Coronary artery (tissue), 2 donors: ENCODE results near the gene SASH3.

ENCODE experiments used
- DNase-seq: peaks from one replicate; pipeline ENCODE4 v3.0.0-alpha.2; 2017; ENCODE audit warnings: low spot score
- H3K27ac ChIP-seq, 2 donors: fragments of 200-600 bp; sonication (generic); one replicate each; pipeline ENCODE4 v1.5.1; 2016 to 2019
- H3K4me3 ChIP-seq: fragments of 200-600 bp; sonication (generic); 2 replicates; pipeline ENCODE4 v1.5.1; 2016; ENCODE audit warnings: mild to moderate bottlenecking, moderate library complexity
- CTCF ChIP-seq: fragments of 200-600 bp; sonication (generic); IDR thresholded peaks from one replicate; pipeline ENCODE4 v1.5.1; 2019; ENCODE audit warnings: antibody characterized with exemption

Gene SASH3

DNA sequence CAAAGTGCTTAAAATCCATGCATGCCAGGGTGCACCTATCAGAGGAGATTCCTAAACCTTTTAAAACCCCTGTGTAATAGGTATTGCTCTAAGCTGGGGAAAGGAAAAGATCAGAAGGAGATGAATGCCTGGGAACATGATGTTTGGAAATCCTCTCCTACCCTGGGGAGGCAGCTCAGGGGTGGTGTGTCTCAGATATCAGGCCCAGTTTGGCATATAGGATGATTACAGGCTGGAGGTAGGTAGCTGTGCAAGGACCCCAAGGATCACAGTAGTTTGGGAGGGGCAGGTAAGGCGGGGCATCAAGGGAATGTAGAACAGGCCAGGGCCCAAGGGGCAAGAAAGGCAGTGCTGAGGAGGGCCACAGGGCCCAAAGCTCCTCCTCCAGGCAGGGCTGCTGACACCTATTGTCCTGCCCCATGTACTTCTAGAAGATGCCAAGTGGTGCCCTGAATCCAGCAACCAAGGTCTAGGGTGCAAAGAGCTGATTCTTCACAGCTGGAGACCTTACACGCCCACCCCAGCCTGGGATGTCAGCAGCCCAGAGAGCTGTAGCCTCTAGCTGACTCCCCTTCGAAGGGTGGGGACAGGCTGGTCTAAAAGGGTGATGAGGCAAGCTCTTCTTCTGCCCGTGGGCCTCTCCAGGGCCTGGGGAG is 17.6 kb downstream of the SASH3 start:
- no peak for DNase-seq
- TF ChIP-seq CTCF = no peak
- Histone ChIP-seq H3K4me3 (no peak overlapping the region), H3K27ac (no peak overlapping the region)

DNA sequence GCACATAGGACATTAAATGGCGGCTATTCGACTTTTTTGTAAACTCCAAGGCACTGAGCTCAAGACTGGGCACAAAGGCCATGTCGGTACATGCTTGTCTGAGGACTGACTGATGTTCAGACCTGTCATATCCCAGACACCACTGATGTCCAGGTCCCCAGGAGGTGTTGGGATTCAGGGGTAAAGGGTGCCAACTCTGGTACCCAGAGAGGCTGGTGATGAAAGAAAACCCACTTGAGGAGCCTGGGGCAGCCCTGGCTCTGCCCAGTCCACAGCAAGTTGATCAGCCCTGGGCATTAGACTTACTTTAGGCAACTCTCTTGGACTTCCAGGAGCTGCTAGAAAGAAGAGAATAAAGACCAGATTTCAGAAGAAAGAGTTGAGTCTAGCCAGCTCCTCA is 18.7 kb downstream of the SASH3 start:
- Histone ChIP-seq H3K27ac (no peak overlapping the region), H3K4me3 (no peak overlapping the region)
- no peak for TF ChIP-seq CTCF
- no peak for DNase-seq

DNA sequence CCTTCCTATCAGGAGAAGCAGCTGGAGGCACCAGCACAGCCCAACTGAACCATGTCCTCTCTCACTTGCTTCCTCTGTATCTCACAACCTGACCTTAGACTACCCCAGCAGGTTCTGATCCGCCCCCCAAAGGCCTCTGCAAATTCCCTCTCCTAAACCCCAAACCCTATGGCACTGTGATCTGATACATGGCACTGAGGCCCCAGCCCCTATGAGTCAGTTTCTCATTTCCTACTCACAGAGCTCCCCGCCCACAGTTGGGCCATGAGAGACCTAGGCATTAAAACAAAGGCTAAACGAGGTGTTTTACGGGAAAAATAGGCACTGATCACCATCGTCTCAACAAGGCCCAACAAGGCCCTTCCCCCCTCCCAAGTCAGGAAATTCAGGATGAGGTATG is 19.1 kb downstream of the SASH3 start:
- DNase-seq = no peak
- Histone ChIP-seq H3K4me3 (no peak overlapping the region), H3K27ac (no peak overlapping the region)
- TF ChIP-seq CTCF = no peak

DNA sequence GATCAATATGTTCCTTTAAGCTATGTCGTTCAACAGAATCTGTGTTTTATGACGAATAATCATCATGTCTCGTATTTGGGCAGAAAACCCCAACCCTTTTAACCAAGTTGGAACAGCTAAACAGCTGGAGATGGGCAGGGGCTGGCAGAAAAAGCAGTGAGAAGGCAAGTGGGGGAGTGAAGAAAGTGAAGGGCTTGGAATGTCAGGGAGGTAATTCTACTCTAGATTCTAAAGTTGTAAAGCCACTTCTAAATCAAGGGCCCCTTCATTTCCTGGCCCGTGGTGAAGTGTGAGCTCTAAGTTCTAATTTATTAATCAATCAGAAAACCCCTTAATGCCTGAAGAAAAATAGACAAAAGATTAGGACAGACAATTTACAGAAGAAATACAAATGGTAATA is 20.4 kb downstream of the SASH3 start:
- DNase-seq = no peak
- no peak overlapping the region for H3K4me3 ChIP-seq
- TF ChIP-seq CTCF = no peak
- H3K27ac ChIP-seq = no peak overlapping the region

DNA sequence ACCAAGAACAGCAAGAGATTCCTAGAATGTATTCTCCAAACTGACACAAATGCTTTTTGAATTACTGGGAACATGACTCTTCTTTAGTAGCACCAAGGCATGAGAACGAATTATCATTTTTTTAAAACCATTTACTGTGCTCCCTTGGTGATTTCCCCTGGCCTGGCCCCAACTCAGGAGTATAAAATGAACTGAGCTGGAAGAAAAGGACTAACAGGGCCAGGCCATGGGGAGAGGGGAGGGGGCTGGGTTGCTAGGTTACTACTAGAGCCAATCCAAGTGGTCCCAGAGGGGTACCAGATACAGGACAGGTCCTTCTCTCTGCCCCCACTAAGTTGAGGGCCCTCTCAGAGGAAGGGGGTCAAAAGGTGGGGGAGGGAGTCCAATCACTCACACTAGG is 23.1 kb downstream of the SASH3 start:
- H3K4me3 ChIP-seq = no peak overlapping the region
- TF ChIP-seq CTCF = no peak
- no peak overlapping the region for H3K27ac ChIP-seq
- DNase-seq = no peak

GRCh38 chrX:129804806-129805205 is 25.1 kb downstream of the SASH3 start:
- Histone ChIP-seq H3K4me3 (no peak overlapping the region), H3K27ac (no peak overlapping the region)
- TF ChIP-seq CTCF = no peak
- DNase-seq = no peak

DNA sequence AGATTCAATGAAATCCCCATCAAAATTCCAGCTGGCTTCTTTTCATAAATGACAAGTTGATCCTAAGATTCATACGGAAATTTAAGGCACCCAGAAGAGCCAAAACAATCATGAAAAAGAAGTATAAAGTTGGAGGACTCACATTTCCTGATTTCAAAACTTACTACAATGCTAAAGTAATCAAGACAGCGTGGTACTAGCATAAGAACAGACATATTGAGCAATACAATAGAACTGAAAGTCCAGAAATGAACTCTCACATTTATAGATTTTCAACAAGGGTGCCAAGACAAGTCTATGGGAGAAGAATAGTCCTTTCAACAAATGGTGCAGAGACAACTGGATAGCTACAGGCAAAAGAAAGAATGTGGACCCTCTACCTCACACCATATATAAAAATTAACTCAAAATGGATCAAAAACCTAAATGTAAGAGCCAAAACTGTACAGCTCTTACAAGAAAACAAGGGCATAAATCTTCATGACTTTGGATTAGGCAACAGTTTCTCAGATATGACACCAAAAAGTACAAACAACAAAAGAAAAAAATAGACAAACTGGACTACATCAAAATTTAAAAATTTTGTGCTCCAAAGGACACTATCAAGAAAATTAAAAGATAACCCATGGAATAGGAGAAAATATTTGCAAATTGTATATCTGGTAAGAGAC is 28.5 kb downstream of the SASH3 start:
- Histone ChIP-seq H3K27ac (no peak overlapping the region), H3K4me3 (no peak overlapping the region)
- no peak for DNase-seq
- no peak for TF ChIP-seq CTCF
